ENCODE results near the gene ABLIM3.

DNA sequence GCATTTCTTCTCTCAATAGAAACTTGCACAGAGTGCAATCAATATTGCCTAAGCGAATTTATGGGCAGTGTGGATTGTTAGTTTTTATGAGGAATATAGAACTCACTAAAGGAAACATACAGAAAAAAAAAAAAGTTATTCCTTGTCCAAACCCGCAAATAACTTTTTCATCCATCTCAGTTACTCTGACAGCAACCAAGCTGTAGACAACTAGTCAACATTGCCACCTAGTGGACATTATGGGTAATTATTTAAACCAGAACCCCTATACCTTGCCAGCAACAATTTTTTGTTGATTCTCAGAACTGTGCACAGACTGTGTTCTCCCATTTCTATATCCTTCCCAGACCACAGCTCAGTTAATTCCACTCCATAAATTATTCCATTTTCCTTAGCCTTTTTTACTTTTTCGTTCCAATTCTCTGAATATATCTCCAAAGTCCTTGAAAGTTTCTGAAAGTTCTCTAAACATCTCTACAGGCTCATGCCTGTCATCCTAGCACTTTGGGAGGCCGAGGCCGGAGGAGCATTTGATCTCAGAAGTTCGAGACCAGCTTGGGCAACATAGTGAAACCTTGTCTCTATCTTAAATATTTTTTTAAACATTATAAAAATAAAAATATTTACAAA lies 127.8 kb downstream of the ABLIM3 start:
- TF ChIP-seq CTCF (optimal IDR thresholded peaks at IDR 0.05 in 1 of 3, IDR thresholded peaks at IDR 0.05 in 1 of 3, conservative IDR thresholded peaks at IDR 0.05 in 1 of 3; ENCODE audit: extremely low read depth in 1 of 3, insufficient read depth in 2 of 3, low read length in 3 of 3) = peak in 2 of 3 experiments; percentile 42 to 70
- no peak for TF ChIP-seq EZH2 (IDR thresholded peaks at IDR 0.05; ENCODE audit: low read length)
